Astrocyte (in vitro differentiated cells and primary cell): ENCODE data around the gene AP1B1. TPM values are rescaled to one million over a fixed set of nuclear protein-coding genes. Genes with fewer than 3 reads are reported as not detected.

Experiments used
- DNase-seq: peaks from one replicate; pipeline ENCODE4 v3.0.0-alpha.2; 2010; ENCODE audit warnings: low read depth
- FAIRE-seq: peaks from 2 replicates; lab custom pipeline; 2011; peaks lifted over from hg19 to GRCh38; lab: Jason Lieb, UNC
- H2AFZ ChIP-seq: 2 replicates; pipeline ENCODE4 v1.6.0; 2012; ENCODE audit warnings: low read depth, low read length, inconsistent platforms
- H3K27ac ChIP-seq: 2 replicates; pipeline ENCODE4 v1.5.1; 2011; ENCODE audit warnings: low read depth, low read length, inconsistent platforms
- H3K27me3 ChIP-seq: 2 replicates; pipeline ENCODE4 v1.6.0; 2011; ENCODE audit warnings: low read length, inconsistent platforms; ENCODE audit not compliant: insufficient read depth
- H3K36me3 ChIP-seq: 2 replicates; pipeline ENCODE4 v1.5.1; 2011; ENCODE audit warnings: low read length, inconsistent platforms; ENCODE audit not compliant: insufficient read depth
- H3K4me1 ChIP-seq: 2 replicates; pipeline ENCODE4 v1.5.1; 2011; ENCODE audit warnings: low read length, inconsistent platforms; ENCODE audit not compliant: insufficient read depth
- H3K4me2 ChIP-seq: 2 replicates; pipeline ENCODE4 v1.6.0; 2012; ENCODE audit warnings: low read length, inconsistent platforms
- H3K4me3 ChIP-seq: 2 replicates; pipeline ENCODE4 v1.5.1; 2011; ENCODE audit warnings: low read depth, mild to moderate bottlenecking, low read length, inconsistent platforms; ENCODE audit not compliant: insufficient read depth
- H3K79me2 ChIP-seq: 2 replicates; pipeline ENCODE4 v1.6.0; 2012; ENCODE audit warnings: mild to moderate bottlenecking, low read length, inconsistent platforms; ENCODE audit not compliant: insufficient read depth
- H3K9ac ChIP-seq: 2 replicates; pipeline ENCODE4 v1.6.0; 2012; ENCODE audit warnings: mild to moderate bottlenecking, low read length, inconsistent platforms
- H3K9me3 ChIP-seq: 2 replicates; pipeline ENCODE4 v1.5.1; 2012; ENCODE audit warnings: low read depth, mild to moderate bottlenecking, low read length, inconsistent platforms; ENCODE audit not compliant: insufficient read depth
- H4K20me1 ChIP-seq: 2 replicates; pipeline ENCODE4 v1.6.0; 2012; ENCODE audit warnings: low read length, inconsistent platforms; ENCODE audit not compliant: insufficient read depth
- H3K27ac Mint-ChIP-seq: one replicate; pipeline ENCODE4 v1.8.0; 2021; ENCODE audit warnings: mild to moderate bottlenecking, mixed read lengths; ENCODE audit not compliant: unreplicated experiment
- H3K27me3 Mint-ChIP-seq: one replicate; pipeline ENCODE4 v1.8.0; 2021; ENCODE audit warnings: low read depth, mixed read lengths; ENCODE audit not compliant: unreplicated experiment
- H3K36me3 Mint-ChIP-seq: one replicate; pipeline ENCODE4 v1.8.0; 2021; ENCODE audit warnings: low read depth, mixed read lengths; ENCODE audit not compliant: unreplicated experiment
- H3K4me1 Mint-ChIP-seq: one replicate; pipeline ENCODE4 v1.8.0; 2021; ENCODE audit warnings: low read depth, mixed read lengths; ENCODE audit not compliant: unreplicated experiment
- H3K4me3 Mint-ChIP-seq: one replicate; pipeline ENCODE4 v1.8.0; 2021; ENCODE audit warnings: mild to moderate bottlenecking, moderate library complexity, mixed read lengths; ENCODE audit not compliant: unreplicated experiment
- H3K9me3 Mint-ChIP-seq: one replicate; pipeline ENCODE4 v1.8.0; 2021; ENCODE audit warnings: mild to moderate bottlenecking, mixed read lengths; ENCODE audit not compliant: unreplicated experiment
- CTCF ChIP-seq: IDR thresholded peaks from 2 replicates; pipeline ENCODE4 v1.5.1; 2011; ENCODE audit warnings: low read depth, mild to moderate bottlenecking, inconsistent platforms, low read length, moderate library complexity; ENCODE audit not compliant: insufficient read depth
- EZH2 ChIP-seq: IDR thresholded peaks from 2 replicates; pipeline ENCODE4 v1.6.1; 2012; ENCODE audit warnings: mild to moderate bottlenecking, low read length, inconsistent platforms; ENCODE audit not compliant: insufficient read depth
- total RNA-seq: library from RNA; stranded (reverse); gene quantifications from 2 replicates; pipeline ENCODE4 v1.2.1, GENCODE V29; 2021

The AP1B1 gene
- total RNA-seq, 1 donor from 2014 or later = 69.5 TPM

GRCh38 chr22:29300467-29300806, 87.9 kb downstream of the AP1B1 start:
- peaks cover 3% of the 10 kb centered on the region for H3K79me2 ChIP-seq
- DNase-seq (no peak), FAIRE-seq (no peak)
- no peaks in the 10 kb centered on the region for H3K27me3 ChIP-seq
- no peak overlapping the region for H3K27ac ChIP-seq
- no peaks in the 10 kb centered on the region for H3K27me3 Mint-ChIP-seq
- TF ChIP-seq EZH2 (no peak), CTCF (no peak)
- peaks cover 5% of the 10 kb centered on the region for H3K9me3 Mint-ChIP-seq
- no peak overlapping the region for H3K4me3 Mint-ChIP-seq
- peaks cover 26% of the 10 kb centered on the region for H3K36me3 Mint-ChIP-seq
- no peak overlapping the region for H3K4me3 ChIP-seq
- no peaks in the 10 kb centered on the region for H3K4me1 Mint-ChIP-seq
- no peak overlapping the region for H2AFZ ChIP-seq
- no peaks in the 10 kb centered on the region for H3K9me3 ChIP-seq
- H3K27ac Mint-ChIP-seq = no peak overlapping the region
- H3K36me3 ChIP-seq = peaks cover 45% of the 10 kb centered on the region
- H3K9ac ChIP-seq = no peak overlapping the region
- H3K4me2 ChIP-seq = no peak overlapping the region
- H4K20me1 ChIP-seq = peaks cover 64% of the 10 kb centered on the region
- no peaks in the 10 kb centered on the region for H3K4me1 ChIP-seq

GRCh38 chr22:29299136-29299900, 89.1 kb downstream of the AP1B1 start:
- Mint-ChIP-seq H3K27ac (no peak overlapping the region), H3K9me3 (peaks cover 5% of the 10 kb centered on the region), H3K27me3 (no peaks in the 10 kb centered on the region), H3K4me3 (no peak overlapping the region), H3K4me1 (no peaks in the 10 kb centered on the region), H3K36me3 (peaks cover 26% of the 10 kb centered on the region)
- Histone ChIP-seq H3K4me1 (no peaks in the 10 kb centered on the region), H3K9me3 (no peaks in the 10 kb centered on the region), H3K27ac (no peak overlapping the region), H3K4me2 (no peak overlapping the region), H3K4me3 (no peak overlapping the region), H3K9ac (no peak overlapping the region), H2AFZ (no peak overlapping the region), H3K79me2 (peaks cover 4% of the 10 kb centered on the region), H3K36me3 (peaks cover 53% of the 10 kb centered on the region), H4K20me1 (peaks cover 74% of the 10 kb centered on the region), H3K27me3 (no peaks in the 10 kb centered on the region)
- peak; percentile 76 for FAIRE-seq
- no peak for TF ChIP-seq CTCF
- TF ChIP-seq EZH2 = no peak
- DNase-seq = no peak

- no peak overlapping the region for H3K4me3 Mint-ChIP-seq
- FAIRE-seq = no peak
- TF ChIP-seq CTCF = no peak
- no peak for TF ChIP-seq EZH2
- Histone ChIP-seq H3K79me2 (peaks cover 8% of the 10 kb centered on the region), H3K27ac (no peak overlapping the region), H3K27me3 (no peaks in the 10 kb centered on the region), H3K9ac (no peak overlapping the region), H3K9me3 (no peaks in the 10 kb centered on the region), H3K4me3 (no peak overlapping the region), H2AFZ (no peak overlapping the region), H3K36me3 (peaks cover 58% of the 10 kb centered on the region), H3K4me2 (no peak overlapping the region), H4K20me1 (peaks cover 80% of the 10 kb centered on the region), H3K4me1 (no peaks in the 10 kb centered on the region)
- H3K27me3 Mint-ChIP-seq = no peaks in the 10 kb centered on the region
- H3K9me3 Mint-ChIP-seq = peaks cover 5% of the 10 kb centered on the region
- DNase-seq = no peak
- H3K4me1 Mint-ChIP-seq = no peaks in the 10 kb centered on the region
- H3K36me3 Mint-ChIP-seq = peaks cover 26% of the 10 kb centered on the region
- H3K27ac Mint-ChIP-seq = no peak overlapping the region
These were observed 89.7 kb downstream of the AP1B1 start for GRCh38 chr22:29298641-29299040.
